ENCODE measurements around the gene NPEPL1.

Gene NPEPL1

DNA sequence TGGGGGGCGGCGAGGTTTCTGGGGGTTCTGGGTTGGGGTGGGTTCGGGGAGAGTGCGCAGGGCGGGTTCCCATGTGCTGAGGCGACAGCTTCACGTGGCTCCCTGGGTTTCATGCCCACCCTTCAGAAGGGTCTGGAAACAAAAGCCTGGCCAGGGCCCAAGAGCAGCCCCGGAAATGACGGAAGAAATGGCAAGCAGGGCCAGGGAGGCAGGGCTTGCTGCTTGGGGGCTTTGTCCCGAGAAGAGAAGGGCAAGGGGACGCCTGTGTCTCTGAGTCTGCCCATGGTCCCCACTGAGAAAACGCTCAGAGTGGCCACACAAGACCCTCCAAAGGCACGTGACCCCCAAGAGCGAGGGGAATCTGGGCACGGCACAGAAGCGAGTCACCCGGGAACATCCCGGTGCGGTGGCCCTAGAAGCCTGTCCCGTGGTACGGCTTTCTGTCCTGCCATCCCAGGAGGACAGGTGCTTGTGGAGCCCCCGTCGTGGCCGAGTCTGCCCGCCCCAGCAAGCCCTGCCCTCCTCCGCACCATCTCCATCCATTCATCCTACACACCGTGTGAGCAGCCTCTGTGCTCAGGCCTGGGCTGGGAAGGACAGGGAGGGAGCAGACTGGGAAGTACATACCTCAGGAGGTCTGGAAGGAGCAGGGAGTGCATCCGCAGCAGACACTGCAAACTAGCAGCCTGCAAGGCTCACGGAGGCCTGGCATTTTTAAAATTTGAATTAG, 9.0 kb downstream of the NPEPL1 start:
- DNase-seq: no peak

DNA sequence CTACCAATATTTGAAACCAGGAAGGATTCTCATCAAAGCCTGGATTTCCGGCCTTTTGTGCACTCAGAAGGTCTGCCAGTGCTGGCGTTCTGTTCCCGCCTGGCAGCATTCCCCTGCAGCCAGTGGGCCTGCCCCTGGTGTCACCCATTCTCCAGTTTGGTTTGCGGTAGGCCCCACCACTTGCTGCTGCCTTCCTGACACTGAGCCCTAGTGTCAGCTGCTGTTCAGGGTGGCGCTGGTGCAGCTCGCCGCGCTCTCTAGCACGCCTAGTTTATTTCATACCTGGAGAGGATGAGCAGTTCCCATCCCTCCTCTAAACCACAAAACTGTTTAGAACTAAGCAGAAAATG, 9.5 kb downstream of the NPEPL1 start:
- no peak for DNase-seq

- DNase-seq: no peak
Observed at GRCh38 chr20:58702859-58703648, 10.5 kb downstream of the NPEPL1 start.

- no peak for DNase-seq
Observed at GRCh38 chr20:58703765-58704371, 11.3 kb downstream of the NPEPL1 start.

DNA sequence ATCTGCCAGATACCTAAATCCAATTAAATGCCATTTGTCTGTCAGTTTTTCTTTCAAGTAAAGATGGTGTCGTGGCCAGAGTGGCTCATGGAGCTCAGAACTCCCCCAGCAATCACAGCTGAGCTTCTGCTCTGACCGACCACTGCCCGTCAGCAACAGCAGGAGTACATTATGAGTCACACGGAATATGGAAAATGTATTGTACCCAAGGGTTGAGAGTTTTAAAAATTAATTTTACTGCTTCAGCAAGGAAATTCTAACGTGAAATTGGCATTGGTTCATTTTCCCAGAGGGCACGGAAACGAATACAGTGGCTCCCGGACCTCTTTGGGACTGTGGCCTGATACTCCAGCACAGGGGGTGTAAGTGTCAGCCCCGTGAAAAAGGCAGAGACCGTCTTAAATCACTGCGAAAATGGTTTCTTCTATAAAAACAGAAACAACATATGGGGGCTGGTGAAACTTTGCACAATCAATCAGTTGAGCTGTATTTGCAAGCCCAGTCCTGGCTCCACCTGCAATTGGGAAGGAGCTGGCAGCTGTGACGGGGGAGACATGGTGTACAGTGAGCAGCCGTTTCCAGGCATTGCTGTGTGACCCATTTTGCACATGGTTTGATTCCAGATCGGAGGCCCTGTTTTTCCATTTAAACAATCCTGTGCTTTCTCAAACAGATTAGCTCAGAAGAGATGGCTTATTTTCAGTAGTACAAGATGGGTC, 12.8 kb downstream of the NPEPL1 start:
- DNase-seq: no peak

- DNase-seq: no peak
Observed at GRCh38 chr20:58706150-58706892, 13.7 kb downstream of the NPEPL1 start.

GRCh38 chr20:58706975-58707681, 14.5 kb downstream of the NPEPL1 start:
- no peak for DNase-seq

- no peak for DNase-seq
Observed at GRCh38 chr20:58707770-58708169, 15.2 kb downstream of the NPEPL1 start.

- no peak for DNase-seq
Observed at GRCh38 chr20:58708246-58708931, 15.8 kb downstream of the NPEPL1 start.

DNA sequence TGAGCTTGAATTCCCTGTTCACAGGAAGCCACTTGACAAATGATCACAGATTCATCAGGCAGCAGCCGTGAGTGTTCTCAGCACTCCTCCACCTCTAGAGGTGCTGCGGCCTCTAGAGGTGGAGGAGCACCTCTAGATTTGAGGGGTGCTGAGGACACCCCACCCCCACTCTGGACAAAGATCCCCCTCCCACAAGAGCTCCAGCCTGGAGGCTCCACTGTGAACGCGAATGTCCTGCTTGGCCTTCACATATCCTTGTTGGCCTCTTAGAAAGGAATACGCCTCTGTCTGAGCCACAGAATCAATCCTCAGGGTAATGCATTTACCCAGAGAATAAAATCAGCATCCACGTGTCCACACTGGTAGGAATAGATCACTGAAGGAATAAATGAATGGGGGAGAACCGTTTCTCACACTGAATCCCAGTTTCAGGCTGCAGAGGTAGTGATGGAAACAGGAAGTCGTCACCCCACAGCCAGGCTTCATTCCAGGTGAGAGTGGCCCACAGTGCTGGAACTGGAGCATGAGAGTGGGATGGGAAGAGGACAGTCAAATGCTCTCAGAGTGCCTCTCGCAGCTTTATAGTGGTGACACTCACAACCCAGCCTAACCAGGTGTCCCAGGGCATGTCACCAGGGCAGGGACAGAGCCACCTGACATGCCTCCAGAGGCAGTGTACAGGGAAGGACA, 16.6 kb downstream of the NPEPL1 start:
- DNase-seq: no peak

DNA sequence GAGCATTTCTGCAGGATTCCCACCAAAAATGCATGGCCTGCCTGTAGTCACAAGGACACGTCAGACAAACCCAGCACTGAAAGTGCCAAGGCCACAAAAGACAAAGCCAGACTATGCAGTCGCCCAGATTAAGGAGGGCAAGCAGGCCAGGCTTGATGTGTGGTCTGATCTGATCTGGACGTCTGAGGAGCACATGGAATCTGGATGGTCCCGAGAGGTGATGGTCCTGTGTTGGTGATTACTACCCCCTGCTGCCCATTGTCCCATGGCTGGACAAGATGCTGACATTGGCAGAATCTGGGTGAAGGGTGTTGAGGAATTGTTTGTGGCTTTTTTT, 17.1 kb downstream of the NPEPL1 start:
- no peak for DNase-seq

DNA sequence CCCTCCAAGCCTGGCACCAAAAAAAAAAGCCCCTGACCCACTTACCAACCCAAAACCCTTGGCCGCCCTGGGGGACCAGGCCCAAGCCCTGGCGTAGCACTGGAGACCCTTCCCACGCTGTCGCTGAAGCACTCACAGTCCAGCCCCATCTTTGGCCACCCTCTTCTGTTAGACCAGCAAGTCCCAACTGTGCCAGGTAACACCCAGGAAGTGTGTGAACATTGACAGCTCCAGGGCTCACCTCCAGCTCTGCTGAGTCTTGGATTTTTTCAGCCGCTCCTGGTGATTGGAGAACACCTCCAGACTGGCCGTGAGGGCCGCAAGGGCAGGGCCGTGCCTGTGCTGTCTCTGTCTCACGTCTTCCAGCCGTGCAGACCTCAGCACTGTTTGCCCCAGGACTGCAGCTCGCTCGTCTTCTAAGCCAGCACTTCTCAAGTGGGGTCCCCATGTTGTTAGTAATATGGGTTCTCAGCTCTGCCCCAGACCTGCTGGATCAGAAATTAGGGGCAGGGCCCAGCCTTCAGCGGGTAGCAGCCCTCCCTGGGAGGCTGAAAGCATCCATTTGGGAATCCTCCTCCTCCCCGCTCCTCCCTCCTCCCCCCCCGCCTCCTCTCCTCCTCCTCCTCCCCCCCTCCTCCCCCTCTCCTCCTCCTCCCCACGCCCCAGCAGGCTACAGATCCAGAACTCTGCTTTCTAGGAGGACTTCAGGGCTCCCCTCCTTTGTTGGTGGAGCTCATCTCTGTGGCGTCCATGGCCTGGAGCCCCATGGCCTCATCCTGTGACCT, 18.1 kb downstream of the NPEPL1 start:
- DNase-seq: no peak

GRCh38 chr20:58711266-58712051, 18.9 kb downstream of the NPEPL1 start:
- DNase-seq: no peak

- DNase-seq: no peak
Observed at GRCh38 chr20:58712151-58712791, 19.7 kb downstream of the NPEPL1 start.

DNA sequence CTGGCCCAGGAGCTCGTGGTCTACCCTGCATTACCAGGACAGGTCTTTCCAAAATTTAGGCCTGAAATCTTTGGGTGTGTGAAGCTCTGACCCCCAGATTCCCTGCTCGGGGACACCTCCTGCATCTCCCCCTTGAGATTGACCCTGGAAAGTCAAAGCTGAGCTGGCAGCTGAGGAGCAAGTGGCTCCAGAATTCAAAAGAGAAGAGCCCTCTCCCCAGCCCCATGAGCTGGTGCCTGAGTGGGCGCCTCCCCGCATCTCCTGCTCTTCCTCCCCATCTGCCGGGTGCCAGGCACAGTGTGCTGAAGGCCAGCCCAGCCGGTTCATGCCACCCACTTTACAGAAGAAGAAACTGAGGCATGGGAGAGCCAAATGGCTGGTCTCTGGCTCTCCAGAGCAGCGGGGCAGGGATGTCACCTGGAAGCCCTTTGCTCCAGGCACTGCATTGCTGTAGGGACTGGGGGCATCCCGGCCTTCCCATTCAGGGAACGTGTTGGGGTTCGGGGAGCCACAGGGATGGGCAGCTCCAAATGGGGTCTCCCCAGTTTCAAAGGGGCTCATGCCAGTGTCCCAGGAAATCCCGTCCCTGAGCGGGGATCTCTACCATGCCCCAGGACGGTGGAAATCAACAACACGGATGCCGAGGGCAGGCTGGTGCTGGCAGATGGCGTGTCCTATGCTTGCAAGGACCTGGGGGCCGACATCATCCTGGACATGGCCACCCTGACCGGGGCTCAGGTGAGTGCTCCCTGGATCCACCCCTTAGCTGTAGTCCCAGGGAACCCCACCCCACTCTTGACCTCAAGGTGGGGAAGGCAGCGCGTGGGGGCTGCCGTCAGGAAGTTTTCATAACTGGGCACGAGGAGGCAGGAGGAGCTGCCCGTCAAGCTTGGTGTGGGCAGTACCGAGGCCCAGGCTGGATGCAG, 20.5 kb downstream of the NPEPL1 start:
- no peak for DNase-seq

- DNase-seq: no peak
Observed at GRCh38 chr20:58713801-58714339, 21.3 kb downstream of the NPEPL1 start.

GRCh38 chr20:58714340-58714922, 21.8 kb downstream of the NPEPL1 start:
- no peak for DNase-seq

Measured in NCI-H1417 (cell line).